Measurements from ENCODE around the gene APBA2.

Gene APBA2

GRCh38 chr15:29097971-29098370, 212.2 kb downstream of the APBA2 start:
- no peak for DNase-seq (ENCODE audit: low read depth in 2 of 3, low spot score in 2 of 3)

DNA sequence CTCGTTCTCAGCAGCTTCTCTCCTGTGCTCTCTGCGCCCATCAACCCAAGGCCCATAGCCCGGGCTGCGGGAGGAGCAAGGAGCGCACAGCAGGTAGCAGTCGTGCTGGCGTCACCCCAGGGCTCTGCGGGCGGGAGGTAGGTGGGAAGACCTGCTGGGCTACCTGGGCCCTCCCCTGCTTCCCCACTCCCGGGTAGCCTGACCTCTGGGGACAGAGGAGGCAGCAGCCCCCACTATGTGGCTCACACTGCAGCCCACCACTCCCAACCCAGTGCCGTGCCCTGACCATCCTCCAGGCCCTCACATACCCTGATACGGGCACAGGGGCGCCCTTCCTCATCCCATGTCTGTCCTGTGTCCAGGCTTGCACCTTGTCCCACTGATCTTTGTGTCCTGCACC, 212.9 kb downstream of the APBA2 start:
- no peak for DNase-seq (ENCODE audit: low read depth in 2 of 3, low spot score in 2 of 3)

DNA sequence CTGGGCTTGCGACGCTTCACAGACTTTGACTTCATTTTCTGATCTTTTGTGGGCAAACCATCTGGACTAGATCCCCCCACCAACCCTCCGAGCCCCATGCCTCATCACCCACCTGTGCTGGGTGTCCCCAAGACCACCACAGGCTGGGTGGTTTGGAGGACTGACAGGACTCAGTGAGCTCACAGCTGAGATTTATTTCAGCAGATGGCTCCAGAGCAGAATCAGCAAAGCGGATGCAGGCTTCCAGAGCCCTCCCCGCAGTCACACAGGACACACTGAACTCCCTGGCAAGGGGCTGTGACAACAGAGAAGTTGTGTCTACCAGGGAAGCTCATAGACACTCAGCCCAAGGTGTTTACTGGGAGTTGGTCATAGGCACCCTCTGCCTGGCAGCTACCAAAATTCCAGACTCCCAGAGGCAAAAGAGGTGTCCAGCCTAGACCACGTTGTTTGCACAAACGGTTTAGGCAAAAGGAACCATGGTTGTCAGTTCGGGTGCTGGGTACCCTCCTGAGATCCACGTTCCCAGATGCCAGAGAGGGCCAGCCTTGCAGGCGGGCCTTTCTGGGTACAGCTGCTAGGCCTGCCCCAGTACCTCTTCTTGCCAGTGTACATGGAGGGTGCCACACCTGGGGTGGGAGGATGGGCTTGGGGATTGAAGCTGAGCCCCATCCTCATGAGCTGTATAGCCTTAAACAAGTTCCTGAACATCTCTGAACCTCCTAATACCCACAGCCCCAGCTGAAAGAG, 213.5 kb downstream of the APBA2 start:
- no peak for DNase-seq (ENCODE audit: low read depth in 2 of 3, low spot score in 2 of 3)

DNA sequence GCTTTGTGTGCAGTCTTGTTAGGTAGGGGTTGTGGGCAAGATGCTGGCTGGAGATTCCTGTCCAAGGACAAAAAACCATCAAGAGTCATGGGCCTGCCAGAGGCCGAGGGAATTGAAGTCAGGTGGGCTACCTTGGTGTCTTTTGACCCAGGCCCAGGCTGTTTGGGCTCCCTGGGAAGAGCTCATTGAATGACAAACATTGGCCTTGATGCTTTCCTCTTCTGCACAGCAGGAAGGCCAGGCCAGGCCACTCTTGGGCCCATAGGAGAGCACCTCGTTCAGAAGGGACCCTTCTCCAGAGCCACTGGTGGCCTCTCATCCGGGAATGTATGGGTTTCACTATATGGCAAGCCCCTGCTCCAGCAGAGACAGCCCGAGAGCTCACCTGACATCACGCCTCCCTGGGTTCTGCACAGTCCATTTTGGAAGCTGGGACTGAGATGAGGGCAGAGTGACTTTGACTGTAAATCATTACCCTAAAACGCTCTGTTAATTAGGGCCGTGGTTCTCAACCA, 214.8 kb downstream of the APBA2 start:
- no peak for DNase-seq (ENCODE audit: low read depth in 2 of 3, low spot score in 2 of 3)

DNA sequence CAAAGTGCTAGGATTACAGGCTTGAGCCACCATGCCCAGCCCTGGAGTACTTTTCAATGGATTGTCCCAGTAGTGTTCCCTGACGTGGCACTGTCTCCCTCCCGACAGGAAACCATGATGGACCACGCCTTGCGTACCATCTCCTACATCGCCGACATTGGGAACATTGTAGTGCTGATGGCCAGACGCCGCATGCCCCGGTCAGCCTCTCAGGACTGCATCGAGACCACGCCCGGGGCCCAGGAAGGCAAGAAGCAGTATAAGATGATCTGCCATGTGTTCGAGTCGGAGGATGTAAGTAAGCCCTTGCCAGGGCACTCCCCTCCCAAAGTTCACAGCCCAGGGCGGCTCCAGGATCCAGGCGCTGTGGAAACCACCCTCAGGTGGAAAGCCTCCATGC, 215.7 kb downstream of the APBA2 start:
- DNase-seq (ENCODE audit: low read depth in 2 of 3, low spot score in 2 of 3), result no peak

DNA sequence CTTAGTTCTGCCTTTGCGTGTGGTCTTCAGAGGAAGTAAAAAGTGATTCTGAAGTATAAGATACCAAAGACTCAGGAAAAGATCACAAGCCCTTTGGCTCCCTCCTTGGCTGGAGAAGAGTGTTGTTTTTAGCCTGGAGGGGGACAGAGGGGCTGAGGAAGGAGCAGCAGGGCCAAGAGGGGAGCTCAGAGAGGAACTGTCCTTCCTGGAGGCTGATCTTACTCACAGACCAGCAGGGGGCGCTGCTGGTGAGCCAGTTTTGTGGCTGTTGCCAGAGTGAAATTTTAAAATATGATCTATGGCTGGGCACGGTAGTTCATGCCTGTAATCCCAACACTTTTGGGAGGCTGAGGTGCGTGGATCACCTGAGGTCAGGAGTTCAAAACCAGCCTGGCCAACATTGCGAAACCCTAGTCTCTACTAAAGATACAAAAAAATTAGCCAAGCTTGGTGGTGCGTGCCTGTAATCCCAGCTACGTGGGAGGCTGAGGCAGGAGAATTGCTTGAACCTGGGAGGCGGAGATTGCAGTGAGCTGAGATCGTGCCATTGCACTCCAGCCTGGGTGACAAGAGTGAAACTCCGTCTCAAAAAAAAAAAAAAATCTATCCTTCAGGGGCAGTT, 216.5 kb downstream of the APBA2 start:
- peak; percentile 27 to 46 (median 46) for DNase-seq (ENCODE audit: low read depth in 2 of 3, low spot score in 2 of 3)

GRCh38 chr15:29102911-29103823, 217.4 kb downstream of the APBA2 start:
- DNase-seq (ENCODE audit: low read depth in 2 of 3, low spot score in 2 of 3), result no peak

- peak; percentile 30 to 38 (median 34) for DNase-seq (ENCODE audit: low read depth in 2 of 3, low spot score in 2 of 3)
Observed at GRCh38 chr15:29103824-29104565, 218.2 kb downstream of the APBA2 start.

GRCh38 chr15:29104566-29104880, 218.7 kb downstream of the APBA2 start:
- no peak for DNase-seq (ENCODE audit: low read depth in 2 of 3, low spot score in 2 of 3)

GRCh38 chr15:29105151-29105854, 219.5 kb downstream of the APBA2 start:
- DNase-seq (ENCODE audit: low read depth in 2 of 3, low spot score in 2 of 3), result no peak

GRCh38 chr15:29106116-29106515, 220.3 kb downstream of the APBA2 start:
- DNase-seq (ENCODE audit: low read depth in 2 of 3, low spot score in 2 of 3), result no peak

DNA sequence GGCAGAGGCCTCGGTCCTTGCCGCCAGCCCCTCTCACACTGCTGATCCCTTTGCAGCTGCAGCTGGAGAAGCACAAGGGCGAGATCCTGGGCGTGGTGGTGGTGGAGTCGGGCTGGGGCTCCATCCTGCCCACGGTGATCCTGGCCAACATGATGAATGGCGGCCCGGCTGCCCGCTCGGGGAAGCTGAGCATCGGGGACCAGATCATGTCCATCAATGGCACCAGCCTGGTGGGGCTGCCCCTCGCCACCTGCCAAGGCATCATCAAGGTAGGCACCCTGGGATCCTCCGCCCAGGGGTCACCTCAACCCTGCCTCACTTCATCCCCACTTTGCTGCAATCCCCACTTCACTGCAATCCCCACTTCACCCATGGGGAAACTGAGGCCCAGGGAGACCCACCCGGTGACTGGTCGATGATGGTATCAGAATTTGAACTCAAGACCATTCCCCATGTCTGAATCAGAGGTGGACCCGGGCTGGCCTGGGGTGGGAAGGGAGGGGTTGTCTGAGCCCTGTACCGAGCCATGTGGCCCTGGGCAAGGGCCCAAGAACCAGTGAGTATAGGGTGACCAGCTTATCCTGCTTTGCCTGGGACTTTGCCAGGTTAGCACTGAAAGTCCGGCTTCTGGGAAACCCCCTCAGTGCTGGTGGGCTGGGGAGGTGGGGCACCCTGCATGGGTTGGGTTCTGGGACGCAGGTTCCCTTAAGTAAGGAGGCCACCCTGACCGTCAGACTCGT, 220.9 kb downstream of the APBA2 start:
- no peak for DNase-seq (ENCODE audit: low read depth in 2 of 3, low spot score in 2 of 3)

DNA sequence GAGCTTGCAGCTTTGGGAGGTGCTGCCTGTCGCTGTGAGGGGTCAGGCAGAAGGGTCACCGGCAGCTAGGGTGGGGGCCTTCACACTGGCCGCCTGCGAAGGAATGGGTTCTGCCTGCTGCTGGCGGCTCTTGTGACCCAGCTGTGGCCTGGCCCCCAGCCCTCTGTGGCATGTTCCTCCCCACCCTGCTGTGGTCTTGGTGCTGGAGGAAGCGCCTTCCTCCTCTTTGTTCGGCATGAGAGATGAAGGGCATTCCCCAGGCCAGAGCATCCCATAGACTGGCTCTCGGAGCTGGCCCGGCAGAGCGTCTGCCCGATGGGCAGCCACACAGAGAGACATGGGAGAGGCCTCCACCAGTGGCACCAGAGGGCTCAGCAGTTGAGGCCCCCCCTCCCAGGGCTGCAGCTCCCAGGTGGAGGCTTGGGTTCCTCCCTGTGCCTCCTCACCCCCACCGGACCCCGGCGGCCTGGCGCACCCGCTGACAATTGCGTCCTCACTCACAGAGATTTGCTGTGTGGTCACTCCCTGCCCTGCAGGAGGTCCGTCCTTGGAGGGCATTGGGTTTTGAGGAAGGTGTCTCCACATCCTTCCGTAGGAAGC, 221.6 kb downstream of the APBA2 start:
- no peak for DNase-seq (ENCODE audit: low read depth in 2 of 3, low spot score in 2 of 3)

- no peak for DNase-seq (ENCODE audit: low read depth in 2 of 3, low spot score in 2 of 3)
Observed at GRCh38 chr15:29107971-29108645, 222.3 kb downstream of the APBA2 start.

DNA sequence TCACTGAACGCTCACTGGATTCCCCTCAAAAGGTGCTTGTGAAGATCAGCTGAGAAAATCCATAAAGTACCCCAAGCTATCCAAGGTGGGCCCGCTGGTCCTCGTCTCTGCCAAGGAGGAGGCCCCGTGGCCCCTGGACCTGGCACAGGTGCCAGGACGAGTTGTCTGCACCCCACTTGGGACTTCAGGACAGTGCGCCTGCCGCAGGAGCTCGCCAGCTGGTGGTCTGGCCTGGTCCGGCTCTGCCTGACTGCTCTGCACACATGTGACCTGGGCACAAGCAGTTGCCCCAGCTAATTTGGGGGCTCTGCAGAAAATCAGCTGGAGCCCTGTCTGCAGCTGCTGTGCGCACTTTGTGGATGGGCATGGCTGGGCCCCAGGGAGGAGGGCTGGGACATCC, 224.0 kb downstream of the APBA2 start:
- no peak for DNase-seq (ENCODE audit: low read depth in 2 of 3, low spot score in 2 of 3)

- no peak for DNase-seq (ENCODE audit: low read depth in 2 of 3, low spot score in 2 of 3)
Observed at GRCh38 chr15:29110176-29110575, 224.4 kb downstream of the APBA2 start.

- no peak for DNase-seq (ENCODE audit: low read depth in 2 of 3, low spot score in 2 of 3)
Observed at GRCh38 chr15:29110733-29111132, 225.0 kb downstream of the APBA2 start.

DNA sequence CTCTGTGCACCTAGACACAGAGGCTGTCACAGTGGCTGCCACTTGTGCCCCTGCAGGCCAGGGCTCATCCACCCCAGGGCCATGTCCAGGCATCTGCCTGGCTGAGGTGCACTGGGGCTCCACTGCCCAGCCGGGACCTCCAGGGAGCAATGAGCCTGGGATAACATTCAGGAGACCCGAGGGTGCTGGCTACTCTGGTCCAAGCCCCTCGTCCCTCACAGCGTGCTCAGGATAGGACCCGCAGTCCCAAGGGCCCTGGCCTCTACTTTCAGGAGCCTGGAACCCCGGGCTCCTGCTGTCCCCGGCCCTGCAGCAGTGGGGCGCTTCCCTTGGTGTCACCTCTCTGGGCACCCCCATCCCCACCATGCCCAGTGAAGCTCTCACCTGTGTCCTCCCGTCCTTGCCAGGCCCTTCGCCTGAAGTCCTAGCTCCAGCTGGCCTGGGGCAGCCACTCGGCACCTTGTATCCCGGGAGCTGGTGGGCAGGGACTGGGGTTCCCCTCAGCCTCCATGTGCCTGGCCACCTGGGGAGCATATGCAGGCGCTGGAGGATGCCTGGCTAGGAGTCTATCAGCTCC, 226.0 kb downstream of the APBA2 start:
- no peak for DNase-seq (ENCODE audit: low read depth in 2 of 3, low spot score in 2 of 3)

All from activated CD8-positive, alpha-beta memory T cell treated with anti-CD3 and anti-CD28 coated beads for 48 hours (primary cell).